SK-MEL-5 (cell line): ENCODE data around the gene SKA1. TPM values are rescaled to one million over a fixed set of nuclear protein-coding genes. Genes with fewer than 3 reads are reported as not detected.
"Not testable (repeated sequence)": the region's sequence is repeated elsewhere in the genome, so short reads cannot be mapped to it uniquely, and the experiment has no call there.

ENCODE experiments used
- DNase-seq: peaks from one replicate; pipeline ENCODE4 v3.0.0-alpha.2; 2016; ENCODE audit warnings: low read depth, low spot score
- in situ Hi-C: cut with HindIII; loops from 2 replicates; pipeline ENCODE4 v1.10.0; 2016; ENCODE audit warnings: low sequenced_read_pairs, high pct_unique_total_duplicates, low pct_unique_long_range_greater_than_20kb
- total RNA-seq: library from RNA; depleted of rRNA; stranded (reverse); fragments of >200 nt; shearing (Covaris generic); gene quantifications from 2 replicates; pipeline ENCODE4 v1.2.3, GENCODE V29; 2014

Gene SKA1
- total RNA-seq, 1 experiment from 2014 or later: 23.8 TPM

DNA sequence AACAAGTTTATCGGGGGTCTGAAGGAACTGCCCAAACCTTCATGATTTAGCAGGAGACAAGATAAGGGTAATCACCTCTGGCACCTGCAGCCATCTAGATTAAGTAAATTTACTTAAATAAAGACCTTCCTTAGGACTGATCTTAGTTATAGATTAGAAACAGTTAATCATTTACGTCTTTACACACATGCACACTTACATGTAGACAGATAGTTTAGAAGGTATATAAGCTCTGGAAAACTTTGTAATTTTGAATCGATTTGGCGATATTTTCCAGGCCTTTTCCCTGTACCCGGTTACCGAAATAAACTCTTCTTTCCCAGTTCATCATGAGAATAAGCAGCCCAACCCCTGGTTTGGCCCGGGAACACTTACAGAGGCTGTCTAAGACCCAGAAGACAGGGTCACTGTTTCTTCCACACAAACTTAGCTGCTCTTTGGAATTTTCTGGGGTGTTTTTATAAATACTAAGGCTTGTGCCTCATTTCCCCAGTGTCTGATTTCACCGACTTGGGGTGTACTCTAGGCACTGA lies 560 bp upstream of the SKA1 start:
- in situ Hi-C loops: no loop called here
- peak; percentile 3 for DNase-seq

- in situ Hi-C loops: no loop called here
- no peak for DNase-seq
These were observed 2.4 kb downstream of the SKA1 start for GRCh38 chr18:50377061-50377798.

- in situ Hi-C loops: no loop called here
- no peak for DNase-seq
These were observed 14.1 kb downstream of the SKA1 start for GRCh38 chr18:50388988-50389387.

DNA sequence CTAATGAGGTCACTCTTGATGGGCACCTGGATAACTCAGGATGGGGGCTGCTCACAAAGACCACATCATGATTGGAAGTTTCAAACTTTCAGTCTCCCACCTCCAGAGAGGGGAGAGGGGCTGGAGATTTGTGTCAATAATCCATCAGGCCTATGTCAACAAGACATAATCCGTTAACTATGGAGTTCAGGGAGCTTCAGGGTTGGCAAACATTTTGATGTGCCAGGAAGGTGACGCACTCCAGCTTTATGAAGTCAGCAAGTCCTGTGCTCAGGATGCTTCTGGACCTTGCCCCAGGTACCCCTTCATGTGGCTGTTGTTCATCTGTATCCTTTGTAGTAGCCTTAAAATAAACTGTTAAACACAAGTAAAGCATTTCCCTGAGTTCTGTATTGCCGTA lies 19.0 kb downstream of the SKA1 start:
- in situ Hi-C loops: no loop called here
- DNase-seq: no peak

GRCh38 chr18:50395093-50395492 lies 20.2 kb downstream of the SKA1 start:
- in situ Hi-C loops: no loop called here
- DNase-seq: no peak

- in situ Hi-C loops: no loop called here
- DNase-seq: no peak
These were observed 21.3 kb downstream of the SKA1 start for GRCh38 chr18:50396005-50396660.

DNA sequence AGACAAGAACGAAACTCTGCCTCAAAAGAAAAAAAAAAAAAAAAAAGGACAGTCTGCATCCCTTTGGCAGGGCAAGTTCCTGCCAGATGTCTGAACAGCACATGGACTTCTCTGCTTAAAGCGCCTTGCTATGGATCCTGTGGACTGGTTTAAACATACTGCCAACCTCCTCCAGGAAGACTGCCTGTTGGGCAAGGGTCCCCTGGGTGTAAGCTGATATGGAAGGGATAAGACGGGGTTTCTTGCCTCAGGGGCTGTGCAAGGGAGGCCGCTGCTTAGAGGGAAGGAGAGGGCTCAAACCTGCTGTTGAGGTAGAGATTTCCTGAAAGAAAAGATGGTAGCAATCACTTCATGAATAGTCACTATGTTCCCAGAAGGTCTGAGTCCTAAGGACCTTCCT lies 22.2 kb downstream of the SKA1 start:
- no peak for DNase-seq
- in situ Hi-C loops: no loop called here

GRCh38 chr18:50398099-50398498 lies 23.3 kb downstream of the SKA1 start:
- in situ Hi-C loops: no loop called here
- no peak for DNase-seq

- no peak for DNase-seq
- in situ Hi-C loops: no loop called here
These were observed 24.1 kb downstream of the SKA1 start for GRCh38 chr18:50398947-50399346.

GRCh38 chr18:50399582-50399981 lies 24.7 kb downstream of the SKA1 start:
- in situ Hi-C loops: no loop called here
- no peak for DNase-seq

GRCh38 chr18:50400438-50400837 lies 25.6 kb downstream of the SKA1 start:
- in situ Hi-C loops: not testable (repeated sequence)

DNA sequence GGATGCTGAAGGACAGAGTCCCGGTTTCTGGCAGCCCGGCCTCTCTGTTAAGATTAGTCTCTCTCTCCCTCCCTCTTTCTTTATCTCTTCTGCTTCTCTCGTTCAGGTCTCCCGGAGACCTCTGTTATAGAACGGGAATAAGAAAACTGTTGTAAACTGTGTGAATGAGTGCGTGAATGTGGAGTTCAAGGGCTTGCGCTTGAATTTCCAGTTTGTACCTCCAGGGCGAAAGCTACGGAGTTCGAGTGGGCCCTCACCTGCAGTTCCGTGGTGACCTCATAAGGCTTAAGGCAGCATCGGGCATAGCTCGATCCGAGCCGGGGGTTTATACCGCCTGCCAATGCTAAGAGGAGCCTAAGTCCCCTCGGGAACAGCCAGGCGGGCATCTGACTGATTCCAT lies 26.4 kb downstream of the SKA1 start:
- DNase-seq: no peak
- in situ Hi-C loops: no loop called here

More at GRCh38 chr18:50400438-50400837, 25.6 kb downstream of the SKA1 start:
- not testable (repeated sequence) for DNase-seq

DNA sequence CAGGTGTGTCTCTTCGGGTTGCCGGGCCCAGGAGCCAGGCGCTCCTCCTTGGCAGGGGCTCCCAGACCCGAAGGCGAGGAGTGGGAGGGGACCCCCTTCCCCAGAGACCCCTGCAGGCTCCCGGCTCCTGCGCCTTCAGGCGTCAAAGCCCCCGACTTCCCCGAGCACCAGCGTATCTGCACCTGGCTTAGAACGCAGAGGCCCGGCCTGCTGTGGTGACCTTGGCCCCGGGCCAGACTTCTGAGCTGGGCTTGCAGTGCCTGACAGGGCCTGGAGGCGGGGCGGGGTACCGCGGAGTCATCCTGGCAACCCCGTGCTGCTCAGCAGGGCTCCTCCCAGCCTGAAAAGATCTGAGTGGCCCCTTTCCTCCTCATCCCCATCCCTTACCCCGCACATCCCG lies 27.0 kb downstream of the SKA1 start:
- in situ Hi-C loops: no loop called here
- DNase-seq: no peak

- DNase-seq, in situ Hi-C loops: not testable (repeated sequence)
These were observed 30.1 kb downstream of the SKA1 start for GRCh38 chr18:50404752-50405581.

DNA sequence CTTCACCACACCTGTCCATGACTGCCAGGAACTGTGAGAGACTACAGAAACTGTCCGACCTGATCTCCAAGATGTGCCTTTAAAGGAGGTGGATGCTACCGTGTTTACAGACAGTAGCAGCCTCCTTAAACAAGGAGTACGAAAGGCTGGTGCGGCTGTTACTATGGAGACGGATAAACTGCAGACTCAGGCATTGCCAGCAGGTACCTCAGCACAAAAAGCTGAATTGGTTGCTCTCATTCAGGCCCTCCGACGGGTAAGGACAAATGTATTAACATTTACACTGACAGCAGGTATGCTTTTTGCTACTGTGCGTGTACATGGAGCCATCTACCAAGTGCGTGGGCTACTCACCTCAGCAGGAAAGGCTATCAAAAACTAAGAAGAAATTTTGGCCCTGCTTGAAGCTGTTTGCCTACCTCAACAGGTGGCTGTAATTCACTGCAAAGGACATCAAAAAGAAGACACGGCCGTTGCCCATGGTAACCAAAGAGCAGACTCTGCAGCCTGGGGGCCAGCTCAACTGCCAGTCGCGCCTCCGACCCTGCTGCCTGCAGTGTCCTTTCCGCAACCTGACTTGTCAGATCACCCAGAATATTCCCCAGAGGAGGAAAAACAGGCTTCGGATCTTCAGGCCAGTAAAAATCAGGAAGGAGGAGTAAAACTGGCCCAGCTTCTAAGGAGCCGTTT lies 30.9 kb downstream of the SKA1 start:
- in situ Hi-C loops: no loop called here
- DNase-seq: no peak

- in situ Hi-C loops: no loop called here
- DNase-seq: no peak
These were observed 34.4 kb downstream of the SKA1 start for GRCh38 chr18:50409236-50409635.

GRCh38 chr18:50410008-50410407 lies 35.2 kb downstream of the SKA1 start:
- DNase-seq: no peak
- in situ Hi-C loops: no loop called here

- in situ Hi-C loops: no loop called here
- DNase-seq: no peak
These were observed 36.0 kb downstream of the SKA1 start for GRCh38 chr18:50410894-50411293.
